WERI-Rb-1 (cell line): ENCODE measurements around the gene UBALD2.
A peak's percentile ranks its signal among the peaks of the same experiment; 100 is the strongest.
"Not testable (repeated sequence)": the region's sequence is repeated elsewhere in the genome, so short reads cannot be mapped to it uniquely, and the experiment has no call there.

Experiments used
- DNase-seq: peaks from one replicate; pipeline ENCODE4 v3.0.0-alpha.2; 2020
- H3K27ac ChIP-seq: fragments of 250-450 bp; sonication (Bioruptor Pico); 2 replicates; pipeline ENCODE4 v1.5.1; 2020; ENCODE audit warnings: mild to moderate bottlenecking, moderate library complexity
- H3K27me3 ChIP-seq: fragments of 250-450 bp; sonication (Bioruptor Pico); 2 replicates; pipeline ENCODE4 v1.5.1; 2021; ENCODE audit warnings: mild to moderate bottlenecking, low read depth, moderate library complexity; ENCODE audit not compliant: insufficient read depth, severe bottlenecking
- H3K36me3 ChIP-seq: fragments of 250-450 bp; sonication (Bioruptor Pico); 2 replicates; pipeline ENCODE4 v1.5.1; 2020; ENCODE audit warnings: mild to moderate bottlenecking, moderate library complexity
- H3K4me3 ChIP-seq: 2 replicates; pipeline ENCODE4 v1.5.1; 2011; ENCODE audit warnings: low read depth, mild to moderate bottlenecking, control low read depth, low read length
- H3K9me3 ChIP-seq: fragments of 250-450 bp; sonication (Bioruptor Pico); 2 replicates; pipeline ENCODE4 v1.5.1; 2021; ENCODE audit warnings: mild to moderate bottlenecking, moderate library complexity; ENCODE audit not compliant: severe bottlenecking
- TF ChIP-seq, protein P1 (sequence below): IDR thresholded peaks from 2 replicates; pipeline ENCODE4 v1.5.1; 2011; ENCODE audit warnings: low read depth, mild to moderate bottlenecking, control low read depth, inconsistent platforms, low read length

UBALD2 gene

DNA sequence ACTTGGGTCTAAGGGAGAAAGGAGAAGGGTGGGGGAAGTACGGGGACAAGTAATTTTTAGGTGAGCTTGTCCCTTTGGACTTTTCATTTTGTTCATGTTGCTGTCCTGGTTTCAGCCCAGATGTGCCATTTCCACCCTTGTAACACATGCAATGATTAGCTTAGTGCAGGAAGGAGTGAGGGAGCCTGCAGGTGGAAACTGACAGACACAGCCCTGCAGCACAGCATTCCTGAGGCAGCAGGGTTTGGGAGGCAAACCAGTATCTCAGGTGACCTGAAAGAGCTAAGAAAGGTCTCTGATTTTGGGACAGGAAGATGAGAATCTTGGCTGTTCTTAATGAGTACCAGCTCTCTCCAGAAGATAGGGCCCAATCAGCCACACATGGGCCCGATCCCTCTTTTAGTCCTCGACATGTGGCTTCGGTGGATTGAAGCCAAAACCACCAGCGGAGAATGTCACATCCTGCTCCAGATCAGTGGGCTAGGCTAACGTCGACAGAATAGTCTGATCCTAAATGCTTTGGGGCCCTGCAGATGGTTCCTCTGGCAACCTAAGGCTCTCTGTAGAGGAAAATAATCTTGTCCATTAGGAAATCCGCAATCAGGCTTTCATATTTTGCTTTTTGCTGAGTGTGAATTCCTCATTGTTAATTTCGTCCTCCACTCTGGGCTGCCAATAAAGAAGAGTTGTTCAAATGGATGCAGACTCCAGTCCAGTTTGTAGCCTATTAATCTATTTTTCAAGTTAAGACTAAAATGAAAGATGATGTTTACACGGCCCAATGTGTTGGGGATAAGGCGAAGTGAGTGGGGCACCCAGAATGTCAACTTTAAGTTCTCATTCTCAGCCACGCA lies 21.1 kb upstream of the UBALD2 start:
- H3K4me3 ChIP-seq = no peak overlapping the region
- no peak for DNase-seq
- peaks cover 4% of the 10 kb centered on the region for H3K9me3 ChIP-seq
- H3K27ac ChIP-seq = no peak overlapping the region
- TF ChIP-seq, protein P1, sequence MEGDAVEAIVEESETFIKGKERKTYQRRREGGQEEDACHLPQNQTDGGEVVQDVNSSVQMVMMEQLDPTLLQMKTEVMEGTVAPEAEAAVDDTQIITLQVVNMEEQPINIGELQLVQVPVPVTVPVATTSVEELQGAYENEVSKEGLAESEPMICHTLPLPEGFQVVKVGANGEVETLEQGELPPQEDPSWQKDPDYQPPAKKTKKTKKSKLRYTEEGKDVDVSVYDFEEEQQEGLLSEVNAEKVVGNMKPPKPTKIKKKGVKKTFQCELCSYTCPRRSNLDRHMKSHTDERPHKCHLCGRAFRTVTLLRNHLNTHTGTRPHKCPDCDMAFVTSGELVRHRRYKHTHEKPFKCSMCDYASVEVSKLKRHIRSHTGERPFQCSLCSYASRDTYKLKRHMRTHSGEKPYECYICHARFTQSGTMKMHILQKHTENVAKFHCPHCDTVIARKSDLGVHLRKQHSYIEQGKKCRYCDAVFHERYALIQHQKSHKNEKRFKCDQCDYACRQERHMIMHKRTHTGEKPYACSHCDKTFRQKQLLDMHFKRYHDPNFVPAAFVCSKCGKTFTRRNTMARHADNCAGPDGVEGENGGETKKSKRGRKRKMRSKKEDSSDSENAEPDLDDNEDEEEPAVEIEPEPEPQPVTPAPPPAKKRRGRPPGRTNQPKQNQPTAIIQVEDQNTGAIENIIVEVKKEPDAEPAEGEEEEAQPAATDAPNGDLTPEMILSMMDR = no peak
- H3K36me3 ChIP-seq = peaks cover 4% of the 10 kb centered on the region
- no peaks in the 10 kb centered on the region for H3K27me3 ChIP-seq

DNA sequence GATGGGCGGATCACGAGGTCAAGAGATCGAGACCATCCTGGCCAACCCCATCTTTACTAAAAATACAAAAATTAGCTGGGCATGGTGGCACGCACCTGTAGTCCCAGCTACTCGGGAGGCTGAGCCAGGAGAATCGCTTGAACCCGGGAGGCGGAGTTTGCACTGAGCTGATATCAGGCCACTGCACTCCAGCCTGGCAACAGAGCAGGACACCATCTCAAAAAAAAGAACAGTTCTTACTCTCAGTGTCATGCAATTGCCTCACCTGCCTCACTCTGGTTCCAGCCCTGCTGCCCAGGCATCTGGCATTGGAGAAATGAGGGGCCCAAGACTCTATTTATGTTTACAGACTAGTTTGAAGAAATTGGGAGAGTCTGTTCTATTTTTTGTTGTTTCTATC lies 20.4 kb upstream of the UBALD2 start:
- not testable (repeated sequence) for H3K36me3 ChIP-seq, H3K27ac ChIP-seq, H3K27me3 ChIP-seq, DNase-seq, H3K4me3 ChIP-seq, H3K9me3 ChIP-seq

DNA sequence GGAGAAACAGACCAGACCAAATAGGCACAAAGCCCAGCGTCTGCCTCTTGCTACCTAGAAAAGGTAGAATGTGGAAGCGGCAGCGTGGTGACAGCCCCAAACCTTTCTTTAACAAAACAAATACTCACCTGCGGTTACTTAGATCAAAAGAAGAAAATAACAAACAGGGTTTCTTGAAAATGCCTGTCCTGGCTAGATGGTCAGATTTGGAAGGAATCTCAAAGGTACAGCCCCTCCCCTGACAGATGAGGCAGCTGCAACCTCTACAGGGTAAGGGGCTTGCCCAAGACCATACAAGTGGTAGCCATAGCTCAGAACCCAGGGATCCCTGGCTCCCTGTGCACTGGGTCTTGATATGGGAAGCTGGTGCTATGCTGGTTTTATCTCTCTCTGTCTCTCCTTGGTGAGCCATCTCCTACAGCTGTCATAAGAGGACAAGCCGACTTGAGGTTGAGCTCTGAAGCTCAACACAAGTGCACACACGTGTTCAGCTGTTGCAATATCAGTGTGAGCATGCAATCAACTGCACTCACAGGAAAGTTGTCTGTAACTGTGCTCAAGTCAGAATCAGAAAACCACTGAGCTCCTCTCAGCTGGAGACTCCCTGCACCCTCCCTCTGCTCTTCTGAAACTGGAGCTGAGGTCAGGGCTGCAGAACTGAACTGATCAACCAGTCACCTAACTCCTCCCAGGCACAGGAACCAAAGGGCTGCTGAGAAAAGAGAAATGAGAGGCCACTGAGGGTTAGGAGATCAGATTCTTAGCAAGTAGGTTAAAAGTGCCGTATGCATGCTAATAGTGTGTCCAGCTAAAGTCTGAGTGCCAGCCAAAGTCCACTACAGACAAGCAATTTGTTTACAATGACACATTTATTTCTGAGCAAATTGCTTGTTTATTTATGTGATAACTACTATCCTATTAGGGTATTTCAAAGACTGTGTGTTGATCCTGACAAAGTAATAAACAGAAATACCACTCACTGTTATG lies 18.8 kb upstream of the UBALD2 start:
- Histone ChIP-seq H3K4me3 (no peak overlapping the region), H3K9me3 (no peaks in the 10 kb centered on the region), H3K27ac (no peak overlapping the region), H3K27me3 (no peaks in the 10 kb centered on the region), H3K36me3 (no peaks in the 10 kb centered on the region)
- TF ChIP-seq, protein P1 = no peak
- DNase-seq = no peak

DNA sequence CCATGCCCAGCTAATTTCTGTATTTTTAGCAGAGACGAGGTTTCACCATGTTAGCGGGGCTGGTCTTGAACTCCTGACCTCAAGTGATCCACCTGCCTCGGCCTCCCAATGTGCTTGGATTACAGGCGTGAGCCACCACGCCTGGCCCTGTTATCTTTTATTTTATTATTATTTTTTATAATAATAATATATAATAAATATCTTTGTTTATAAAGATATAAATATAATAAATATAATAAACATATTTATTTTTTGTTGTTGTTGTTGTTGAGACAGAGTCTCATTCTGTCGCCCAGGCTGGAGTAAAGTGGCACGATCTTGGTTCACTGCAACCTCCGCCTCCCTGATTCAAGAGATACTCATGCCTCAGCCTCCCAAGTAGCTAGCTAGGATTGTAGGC lies 17.8 kb upstream of the UBALD2 start:
- Histone ChIP-seq H3K36me3 (no peaks in the 10 kb centered on the region), H3K27me3 (no peaks in the 10 kb centered on the region), H3K4me3 (no peak overlapping the region), H3K27ac (no peak overlapping the region), H3K9me3 (no peaks in the 10 kb centered on the region)
- TF ChIP-seq, protein P1 = no peak
- no peak for DNase-seq

DNA sequence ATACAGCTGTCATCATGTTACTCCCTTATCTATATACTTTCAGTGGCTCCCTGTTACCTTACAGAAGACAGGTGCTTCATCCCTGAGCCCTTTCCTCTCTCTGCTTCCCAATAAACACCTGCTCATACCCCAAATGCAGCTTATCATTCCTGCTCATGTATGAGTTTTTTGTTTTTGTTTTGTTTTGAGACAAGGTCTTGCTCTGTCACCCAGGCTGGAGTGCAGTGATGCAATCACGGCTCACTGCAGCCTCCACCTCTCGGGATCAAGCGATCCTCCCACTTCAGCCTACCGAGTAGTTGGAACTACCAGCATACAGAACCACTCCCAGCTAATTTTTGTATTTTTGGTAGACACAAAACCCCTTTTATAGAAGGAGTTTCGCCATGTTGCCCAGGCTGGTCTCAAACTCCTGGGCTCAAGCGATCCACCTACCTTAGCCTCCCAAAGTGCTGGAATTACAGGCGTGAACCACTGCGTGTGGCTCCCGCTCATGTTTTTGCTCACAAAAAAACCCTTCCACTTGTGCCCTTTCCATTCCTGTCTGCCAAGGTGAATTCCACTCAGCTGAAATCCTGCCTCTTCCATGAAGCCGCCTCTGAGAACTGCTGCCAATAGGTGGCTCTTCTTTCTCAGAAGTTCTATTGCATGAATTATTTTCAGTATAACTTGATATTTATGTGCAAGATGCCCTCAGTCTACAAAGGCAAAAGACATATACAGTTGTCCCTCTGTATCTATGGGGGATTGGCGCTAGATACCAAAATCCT lies 16.9 kb upstream of the UBALD2 start:
- Histone ChIP-seq H3K27me3 (no peaks in the 10 kb centered on the region), H3K27ac (no peak overlapping the region), H3K9me3 (no peaks in the 10 kb centered on the region), H3K36me3 (no peaks in the 10 kb centered on the region), H3K4me3 (no peak overlapping the region)
- TF ChIP-seq, protein P1 = 0 out of 2 replicates have a peak, but pooled peaks have one; percentile 3
- DNase-seq = no peak

DNA sequence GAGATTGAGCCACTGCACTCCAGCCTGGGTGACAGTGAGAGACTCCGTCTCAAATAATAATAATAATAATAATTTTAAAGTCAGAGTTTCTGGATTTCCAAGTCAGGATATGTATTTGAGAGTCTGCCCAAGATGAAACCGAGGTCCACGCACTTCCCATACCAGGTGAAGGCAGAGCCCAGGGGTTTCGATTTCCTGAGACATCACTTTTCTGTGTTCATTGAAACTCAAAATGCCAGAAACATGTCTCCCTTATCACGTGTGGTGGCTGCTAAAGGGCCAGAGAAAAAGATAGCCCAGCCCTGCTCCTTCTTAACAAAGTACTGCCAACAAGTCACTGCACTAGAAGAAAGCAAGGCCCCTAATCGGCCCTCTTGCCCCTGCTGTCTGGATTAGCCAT lies 15.0 kb upstream of the UBALD2 start:
- DNase-seq = no peak
- Histone ChIP-seq H3K9me3 (no peaks in the 10 kb centered on the region), H3K36me3 (no peaks in the 10 kb centered on the region), H3K27ac (no peak overlapping the region), H3K27me3 (no peaks in the 10 kb centered on the region), H3K4me3 (no peak overlapping the region)
- TF ChIP-seq, protein P1 = no peak
